Measurements from ENCODE around the gene ATP1B3.
"Not testable (repeated sequence)": the region's sequence is repeated elsewhere in the genome, so short reads cannot be mapped to it uniquely, and the experiment has no call there.

The ATP1B3 gene

GRCh38 chr3:141949972-141950371 lies 73.5 kb downstream of the ATP1B3 start:
- no peak for DNase-seq

GRCh38 chr3:141950572-141951493 lies 74.4 kb downstream of the ATP1B3 start:
- no peak for DNase-seq

DNA sequence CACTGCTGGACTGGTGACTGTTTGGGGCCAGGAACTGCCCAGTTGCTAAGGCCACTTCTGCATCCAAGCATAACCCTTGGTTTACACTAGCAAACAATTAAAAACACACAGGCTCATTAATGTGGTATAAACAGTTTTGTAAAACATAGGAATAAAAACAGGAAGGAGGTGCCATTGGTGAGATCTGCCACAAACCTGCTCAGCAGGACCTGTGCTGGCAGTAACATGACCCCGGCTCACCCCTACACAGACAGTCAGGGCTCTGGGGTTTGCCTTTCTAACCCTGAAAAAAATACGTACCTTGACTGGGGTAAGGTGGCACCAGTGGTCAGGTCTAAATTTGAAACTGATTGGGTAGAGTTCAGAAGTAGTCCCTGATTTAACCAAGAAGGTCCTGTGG lies 76.2 kb downstream of the ATP1B3 start:
- DNase-seq, result no peak

GRCh38 chr3:141955175-141955574 lies 78.7 kb downstream of the ATP1B3 start:
- DNase-seq, result no peak

GRCh38 chr3:141959589-141960554 lies 83.4 kb downstream of the ATP1B3 start:
- no peak for DNase-seq

DNA sequence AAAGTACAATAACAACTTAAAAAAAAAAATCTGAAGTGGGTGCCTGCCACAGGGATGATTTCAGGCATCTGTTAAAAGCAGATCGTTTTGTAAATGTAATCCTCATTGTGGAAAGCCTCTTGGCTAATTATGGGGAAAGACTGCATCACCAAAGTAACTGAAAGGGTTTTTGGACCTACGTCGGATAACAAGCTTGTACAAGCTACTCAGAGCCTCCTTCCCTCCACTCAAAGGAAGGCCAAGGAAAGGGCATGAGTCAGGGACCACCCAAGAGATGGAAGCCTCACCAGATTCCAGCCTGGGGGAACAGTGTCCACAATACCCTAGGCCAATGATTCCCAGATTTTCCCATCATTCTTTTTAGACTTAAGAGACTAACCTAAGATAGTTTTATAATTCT lies 84.3 kb downstream of the ATP1B3 start:
- DNase-seq, result no peak

DNA sequence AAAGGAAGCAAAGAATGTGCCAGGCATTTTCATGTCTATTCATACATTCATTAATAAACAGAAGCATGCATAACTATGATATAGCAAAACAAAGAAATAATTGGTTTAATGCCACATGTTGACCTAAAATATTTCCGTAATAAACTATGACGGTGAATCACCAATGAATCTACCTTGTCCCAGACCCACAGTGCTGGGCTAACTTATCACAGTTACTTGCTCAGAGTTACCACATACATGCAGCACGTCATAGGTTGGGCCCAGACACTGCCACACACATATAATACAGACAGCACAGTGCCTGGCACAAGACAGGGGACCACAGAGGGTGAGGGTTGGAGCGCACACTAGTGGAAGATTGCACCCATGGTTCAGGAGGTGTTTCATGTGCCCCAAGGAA lies 86.9 kb downstream of the ATP1B3 start:
- no peak for DNase-seq

DNA sequence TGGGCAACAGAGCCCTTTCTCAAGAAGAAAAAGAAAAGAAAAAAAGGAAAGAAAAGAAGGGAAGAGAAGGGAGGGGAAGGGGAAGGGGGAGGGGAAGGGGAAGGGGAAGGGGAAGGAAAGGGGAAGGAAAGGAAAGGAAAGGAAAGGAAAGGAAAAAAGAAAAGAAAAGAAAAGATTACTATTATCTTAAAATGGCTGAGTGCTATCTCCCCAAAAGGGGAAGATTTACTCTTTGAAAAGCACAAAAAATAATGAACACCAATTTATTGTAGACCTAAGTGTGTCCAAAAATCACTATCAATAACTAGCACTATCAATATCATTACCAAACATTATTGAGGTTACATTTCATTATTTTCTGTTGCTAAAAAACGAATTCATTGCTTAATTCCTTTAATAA lies 89.0 kb downstream of the ATP1B3 start:
- DNase-seq, result no peak

- DNase-seq, result no peak
Measured at GRCh38 chr3:141969711-141970110, 93.3 kb downstream of the ATP1B3 start.

- DNase-seq, result no peak
Measured at GRCh38 chr3:141971571-141971970, 95.1 kb downstream of the ATP1B3 start.

DNA sequence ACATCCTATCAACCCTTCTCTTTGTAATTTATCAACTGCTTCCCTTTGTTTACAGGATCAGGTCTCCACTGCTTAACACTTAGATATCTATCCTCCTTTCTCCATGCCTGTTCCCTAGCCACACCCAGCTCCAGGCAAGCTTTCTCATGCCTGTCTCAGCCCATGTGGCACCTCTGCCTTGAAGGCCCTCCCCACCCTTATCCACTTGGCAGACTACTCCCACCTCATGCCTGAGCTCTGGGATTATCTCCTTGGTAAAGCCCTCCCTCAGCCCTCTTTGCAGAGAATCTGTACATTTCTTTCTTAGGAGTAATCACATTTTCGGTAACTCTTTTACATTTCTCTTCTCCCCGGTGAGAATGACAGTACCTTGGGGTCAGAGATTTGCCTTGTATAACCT lies 96.0 kb downstream of the ATP1B3 start:
- DNase-seq, result no peak

DNA sequence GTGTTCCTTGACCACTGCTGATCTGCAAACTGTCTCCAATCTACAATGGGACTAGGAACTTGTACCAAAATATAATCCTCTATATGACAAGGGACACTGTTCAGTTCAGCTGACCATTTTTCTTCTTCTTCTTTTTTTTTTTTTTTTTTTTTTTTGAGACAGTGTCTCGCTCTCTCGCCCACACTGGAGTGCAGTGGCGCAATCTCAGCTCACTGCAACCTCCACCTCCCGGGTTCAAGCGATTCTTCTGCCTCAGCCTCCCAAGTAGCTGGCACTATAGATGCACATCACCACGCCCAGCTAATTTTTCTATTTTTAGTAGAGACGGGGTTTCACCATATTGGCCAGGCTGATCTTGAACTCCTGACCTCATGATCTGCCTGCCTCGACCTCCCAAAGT lies 98.3 kb downstream of the ATP1B3 start:
- not testable (repeated sequence) for DNase-seq

Data from NCI-H1417 (cell line).